RWPE2 (cell line): ENCODE data around the gene HIC1.

Experiments used
- ATAC-seq: fragments of 200-7000 bp; cut with Tn5 transposase; 3 replicates; pipeline ENCODE4 v1.9.1; 2021; ENCODE audit warnings: low read depth
- DNase-seq: peaks from one replicate; pipeline ENCODE4 v3.0.0-alpha.2; 2020; ENCODE audit warnings: low spot score
- H3K27ac ChIP-seq: fragments of 450-650 bp; 2 replicates; pipeline ENCODE4 v1.5.1; 2017; ENCODE audit warnings: mild to moderate bottlenecking; ENCODE audit not compliant: poor library complexity, severe bottlenecking
- H3K27me3 ChIP-seq: fragments of 250-450 bp; sonication (Bioruptor Pico); 2 replicates; pipeline ENCODE4 v1.5.1; 2021; ENCODE audit warnings: mild to moderate bottlenecking, moderate library complexity; ENCODE audit not compliant: insufficient read depth, poor library complexity, severe bottlenecking
- H3K36me3 ChIP-seq: fragments of 250-450 bp; sonication (Bioruptor Pico); 2 replicates; pipeline ENCODE4 v1.5.1; 2020; ENCODE audit warnings: low read depth, mild to moderate bottlenecking, moderate library complexity
- H3K4me1 ChIP-seq: fragments of 250-450 bp; sonication (Bioruptor Pico); 2 replicates; pipeline ENCODE4 v1.5.1; 2021; ENCODE audit warnings: mild to moderate bottlenecking, moderate library complexity; ENCODE audit not compliant: insufficient read depth, poor library complexity, severe bottlenecking
- H3K4me3 ChIP-seq: fragments of 250-450 bp; sonication (Bioruptor Pico); 2 replicates; pipeline ENCODE4 v1.5.1; 2021; ENCODE audit warnings: mild to moderate bottlenecking, moderate library complexity; ENCODE audit not compliant: severe bottlenecking
- H3K9me3 ChIP-seq: fragments of 250-450 bp; sonication (Bioruptor Pico); 2 replicates; pipeline ENCODE4 v1.5.1; 2021; ENCODE audit warnings: mild to moderate bottlenecking, moderate library complexity; ENCODE audit not compliant: severe bottlenecking
- CTCF ChIP-seq: fragments of 450-650 bp; IDR thresholded peaks from one replicate; pipeline ENCODE4 v1.5.1; 2017; ENCODE audit warnings: mild to moderate bottlenecking, moderate library complexity; ENCODE audit not compliant: poor library complexity, severe bottlenecking

Gene HIC1

GRCh38 chr17:2022647-2023240, 32.2 kb upstream of the HIC1 start:
- no peak for ATAC-seq
- Histone ChIP-seq H3K36me3 (no peaks in the 10 kb centered on the region), H3K27me3 (peaks cover 30% of the 10 kb centered on the region), H3K9me3 (no peaks in the 10 kb centered on the region), H3K27ac (no peak overlapping the region), H3K4me3 (no peak overlapping the region), H3K4me1 (no peaks in the 10 kb centered on the region)
- TF ChIP-seq CTCF: no peak
- DNase-seq: no peak

- Histone ChIP-seq H3K4me3 (no peak overlapping the region), H3K9me3 (no peaks in the 10 kb centered on the region), H3K27me3 (peaks cover 30% of the 10 kb centered on the region), H3K36me3 (no peaks in the 10 kb centered on the region), H3K27ac (no peak overlapping the region), H3K4me1 (no peaks in the 10 kb centered on the region)
- DNase-seq: no peak
- ATAC-seq: no peak
- no peak for TF ChIP-seq CTCF
Observed at GRCh38 chr17:2023256-2023655, 31.6 kb upstream of the HIC1 start.

GRCh38 chr17:2023692-2024571, 31.0 kb upstream of the HIC1 start:
- no peaks in the 10 kb centered on the region for H3K36me3 ChIP-seq
- ATAC-seq (0 out of 3 replicates have a peak, but pooled peaks have one; percentile 7), DNase-seq (no peak)
- H3K27me3 ChIP-seq: peaks cover 30% of the 10 kb centered on the region
- no peak overlapping the region for H3K27ac ChIP-seq
- H3K4me1 ChIP-seq: no peaks in the 10 kb centered on the region
- H3K9me3 ChIP-seq: no peaks in the 10 kb centered on the region
- peak overlapping the region; percentile 34 for H3K4me3 ChIP-seq
- TF ChIP-seq CTCF: peak; percentile 10

GRCh38 chr17:2024572-2025219, 30.2 kb upstream of the HIC1 start:
- Histone ChIP-seq H3K27ac (no peak overlapping the region), H3K27me3 (peaks cover 30% of the 10 kb centered on the region), H3K4me1 (no peaks in the 10 kb centered on the region), H3K9me3 (no peaks in the 10 kb centered on the region), H3K4me3 (peak overlapping the region; percentile 34), H3K36me3 (no peaks in the 10 kb centered on the region)
- TF ChIP-seq CTCF: no peak
- DNase-seq (no peak), ATAC-seq (no peak)
